ENCODE measurements around the gene BSND.

The BSND gene

GRCh38 chr1:54973205-54973921, 25.4 kb upstream of the BSND start:
- no peak overlapping the region for H3K4me3 ChIP-seq (replicated peaks; ENCODE audit: low read depth, low read length)
- peak; percentile 44 for TF ChIP-seq CTCF (IDR thresholded peaks at IDR 0.05; ENCODE audit: low read depth, low read length, missing control alignments)
- DNase-seq (ENCODE audit: extremely low read depth, low read depth) = no peak

GRCh38 chr1:54975356-54976108, 23.2 kb upstream of the BSND start:
- H3K4me3 ChIP-seq (replicated peaks; ENCODE audit: low read depth, low read length) = no peak overlapping the region
- TF ChIP-seq CTCF (IDR thresholded peaks at IDR 0.05; ENCODE audit: low read depth, low read length, missing control alignments) = no peak
- no peak for DNase-seq (ENCODE audit: extremely low read depth, low read depth)

GRCh38 chr1:54976747-54977146, 22.0 kb upstream of the BSND start:
- TF ChIP-seq CTCF (IDR thresholded peaks at IDR 0.05; ENCODE audit: low read depth, low read length, missing control alignments) = no peak
- H3K4me3 ChIP-seq (replicated peaks; ENCODE audit: low read depth, low read length) = no peak overlapping the region
- DNase-seq (ENCODE audit: extremely low read depth, low read depth) = no peak

GRCh38 chr1:54977533-54978297, 21.0 kb upstream of the BSND start:
- H3K4me3 ChIP-seq (replicated peaks; ENCODE audit: low read depth, low read length) = no peak overlapping the region
- no peak for TF ChIP-seq CTCF (IDR thresholded peaks at IDR 0.05; ENCODE audit: low read depth, low read length, missing control alignments)
- no peak for DNase-seq (ENCODE audit: extremely low read depth, low read depth)

GRCh38 chr1:54978528-54979326, 20.0 kb upstream of the BSND start:
- no peak for DNase-seq (ENCODE audit: extremely low read depth, low read depth)
- H3K4me3 ChIP-seq (replicated peaks; ENCODE audit: low read depth, low read length) = no peak overlapping the region
- TF ChIP-seq CTCF (IDR thresholded peaks at IDR 0.05; ENCODE audit: low read depth, low read length, missing control alignments) = no peak

GRCh38 chr1:54979327-54979891, 19.3 kb upstream of the BSND start:
- no peak for TF ChIP-seq CTCF (IDR thresholded peaks at IDR 0.05; ENCODE audit: low read depth, low read length, missing control alignments)
- no peak overlapping the region for H3K4me3 ChIP-seq (replicated peaks; ENCODE audit: low read depth, low read length)
- no peak for DNase-seq (ENCODE audit: extremely low read depth, low read depth)

Data from HFF-Myc (cell line).